HG03565 (cell line): ENCODE results near the gene ENTPD6.
"Not testable (repeated sequence)": the region's sequence is repeated elsewhere in the genome, so short reads cannot be mapped to it uniquely, and the experiment has no call there.

ENCODE experiments used
- ATAC-seq: cut with Tn5 transposase; IDR thresholded peaks from one replicate; pipeline ENCODE4 v1.9.1; 2021; ENCODE audit warnings: mild to moderate bottlenecking, moderate library complexity; ENCODE audit not compliant: unreplicated experiment

The ENTPD6 gene

GRCh38 chr20:25195014-25195961 lies at the start of gene ENTPD6:
TSS of gene ENTPD6 (plus strand) at chr20:25195712. CDS start at chr20:25206537, 10,825 bp downstream.
- peak; percentile 60 for ATAC-seq

DNA sequence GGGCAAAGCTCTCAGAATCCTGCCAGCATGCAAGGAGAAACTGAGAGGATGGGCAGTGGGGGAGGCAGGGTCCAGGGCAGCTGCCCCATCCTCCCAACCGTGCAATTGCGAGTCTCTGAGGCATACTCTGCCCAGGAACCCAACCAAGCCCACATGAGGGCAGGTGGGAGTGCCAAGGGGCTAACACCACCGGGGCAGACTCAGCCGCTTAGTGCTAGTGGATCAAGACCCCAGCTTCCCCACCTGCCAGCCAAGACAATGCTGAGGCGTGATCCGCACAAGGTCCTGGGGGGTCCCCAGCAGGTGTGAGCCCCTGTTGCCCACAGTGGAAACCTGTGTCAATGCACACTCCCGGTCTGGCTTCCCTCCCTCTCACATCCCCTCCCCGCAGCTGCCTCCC lies 48.5 kb upstream of the ENTPD6 start:
- ATAC-seq = no peak

DNA sequence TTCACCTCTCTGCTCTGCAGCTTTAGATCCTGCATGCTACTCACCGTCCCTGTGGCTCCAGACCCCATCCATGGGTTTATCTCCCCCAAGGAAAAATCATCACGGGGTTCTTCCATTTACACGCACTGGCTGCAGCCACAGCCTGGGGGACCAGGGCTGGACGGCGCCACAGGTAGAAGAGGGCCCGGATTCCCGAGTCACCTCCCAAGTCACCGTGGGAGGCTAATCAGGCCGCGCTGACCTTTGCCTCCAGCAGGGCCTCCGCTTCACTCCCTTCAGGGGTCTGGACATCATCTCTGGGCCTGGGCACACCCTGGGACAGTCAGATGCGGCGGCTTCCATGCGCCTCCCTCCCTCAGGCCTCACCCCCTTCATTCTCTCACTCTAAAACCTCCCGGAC lies 47.8 kb upstream of the ENTPD6 start:
- ATAC-seq = no peak

GRCh38 chr20:25148181-25148981 lies 47.1 kb upstream of the ENTPD6 start:
- ATAC-seq = no peak

GRCh38 chr20:25148982-25149846 lies 46.3 kb upstream of the ENTPD6 start:
- ATAC-seq = no peak

DNA sequence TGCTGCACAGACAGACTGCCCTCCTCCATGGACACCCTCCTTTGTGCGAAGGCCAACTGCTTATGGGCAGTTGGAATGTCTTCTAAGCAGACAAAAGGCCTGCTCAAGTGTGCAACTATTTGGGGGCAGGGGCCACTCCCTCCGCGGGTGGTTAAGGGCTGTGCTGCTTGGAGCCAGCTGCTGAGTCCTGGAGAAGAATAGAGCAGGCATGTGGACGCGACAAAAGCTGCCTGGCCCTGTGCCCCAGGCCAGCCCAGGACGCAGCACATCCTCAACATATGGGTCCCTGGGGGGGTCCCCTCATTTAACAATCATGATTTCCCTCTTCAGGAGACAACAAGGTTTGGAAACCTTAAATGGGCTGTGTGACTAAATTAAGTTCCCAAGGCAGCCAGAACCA lies 45.5 kb upstream of the ENTPD6 start:
- ATAC-seq = no peak

GRCh38 chr20:25158043-25158442 lies 37.5 kb upstream of the ENTPD6 start:
- ATAC-seq = no peak

- ATAC-seq = no peak
Measured at GRCh38 chr20:25160467-25160866, 35.0 kb upstream of the ENTPD6 start.

DNA sequence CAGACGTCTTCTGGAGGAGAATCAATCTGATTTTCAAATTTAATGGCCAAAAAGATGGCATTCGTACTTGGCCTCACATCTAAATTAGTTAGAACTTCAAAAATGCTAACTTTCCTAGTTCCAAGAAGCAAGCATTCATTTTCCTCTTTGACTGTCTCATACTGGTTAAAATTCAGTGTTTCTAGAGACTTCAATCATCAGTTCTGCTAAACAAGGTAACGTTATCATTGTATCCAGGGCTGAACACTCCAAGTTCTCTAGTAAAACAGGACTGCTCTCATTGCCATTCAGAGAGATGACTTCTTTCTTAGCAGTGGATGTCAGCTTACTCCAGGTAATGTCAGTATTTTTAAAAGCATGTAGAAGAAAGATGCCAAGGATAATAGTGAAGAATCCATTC lies 34.6 kb upstream of the ENTPD6 start:
- ATAC-seq = no peak

- no peak for ATAC-seq
Measured at GRCh38 chr20:25165128-25165527, 30.4 kb upstream of the ENTPD6 start.

DNA sequence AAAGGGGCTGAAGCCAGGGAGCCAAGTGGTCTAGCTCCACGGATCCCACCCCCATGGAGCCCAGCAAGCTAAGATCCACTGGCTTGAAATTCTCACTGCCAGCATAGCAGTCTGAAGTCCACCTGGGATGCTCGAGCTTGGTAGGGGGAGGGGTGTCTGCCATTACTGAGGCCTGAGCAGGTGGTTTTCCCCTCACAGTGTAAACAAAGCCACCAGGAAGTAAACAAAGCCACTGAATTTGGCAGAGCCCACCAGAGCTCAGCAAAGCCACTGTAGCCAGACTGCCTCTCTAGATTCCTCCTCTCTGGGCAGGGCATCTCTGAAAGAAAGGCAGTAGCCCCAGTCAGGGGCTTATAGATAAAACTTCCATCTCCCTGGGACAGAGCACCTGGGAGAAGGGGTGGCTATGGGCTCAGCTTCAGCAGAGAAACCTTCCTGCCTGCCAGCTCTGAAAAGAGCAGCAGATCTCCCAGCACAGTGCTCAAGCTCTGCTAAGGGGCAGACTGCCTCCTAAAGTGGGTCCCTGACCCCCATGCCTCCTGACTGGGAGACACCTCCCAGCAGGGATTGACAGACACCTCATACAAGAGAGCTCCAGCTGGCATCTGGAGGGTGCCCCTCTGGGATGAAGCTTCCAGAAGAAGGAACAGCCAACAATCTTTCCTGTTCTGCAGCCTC lies 29.3 kb upstream of the ENTPD6 start:
- not testable (repeated sequence) for ATAC-seq

DNA sequence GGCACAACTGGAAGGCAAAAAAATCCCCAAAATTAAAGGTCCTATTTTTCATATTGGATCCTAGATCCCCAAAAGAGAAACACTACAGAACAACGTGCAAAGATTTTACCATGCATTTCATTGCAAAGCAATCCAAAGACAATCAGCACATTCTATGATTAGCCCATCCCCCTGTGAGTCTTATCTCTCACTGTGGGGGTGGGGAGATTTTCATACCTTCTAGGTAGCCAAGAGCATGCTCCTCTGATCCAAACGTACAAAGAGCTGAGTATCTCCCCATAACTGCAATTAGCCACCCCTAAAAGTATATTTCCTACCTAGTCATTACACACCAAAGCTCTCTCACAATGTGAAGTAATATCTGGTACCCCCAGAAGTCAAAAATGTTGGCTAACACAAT lies 22.2 kb upstream of the ENTPD6 start:
- no peak for ATAC-seq

DNA sequence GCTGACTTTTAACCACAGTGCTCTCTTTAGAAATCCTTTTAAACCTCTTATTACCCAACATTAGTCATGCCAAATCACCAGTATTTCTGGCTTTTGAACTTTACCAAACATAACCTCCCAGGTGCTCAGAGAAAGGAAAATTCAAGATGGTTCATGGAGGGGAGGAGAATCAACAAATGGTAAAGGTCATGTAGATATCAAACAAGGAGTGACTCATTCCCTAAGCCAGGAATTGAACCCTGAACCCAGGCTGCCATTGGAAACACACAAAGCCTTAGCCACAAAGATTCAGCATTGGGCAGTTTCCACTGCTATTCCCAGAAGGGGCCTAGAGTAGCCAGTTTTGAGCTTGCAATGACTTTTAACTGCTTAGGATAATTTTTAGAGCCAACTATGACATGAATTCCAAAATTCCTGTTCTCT lies 21.6 kb upstream of the ENTPD6 start:
- ATAC-seq = no peak

DNA sequence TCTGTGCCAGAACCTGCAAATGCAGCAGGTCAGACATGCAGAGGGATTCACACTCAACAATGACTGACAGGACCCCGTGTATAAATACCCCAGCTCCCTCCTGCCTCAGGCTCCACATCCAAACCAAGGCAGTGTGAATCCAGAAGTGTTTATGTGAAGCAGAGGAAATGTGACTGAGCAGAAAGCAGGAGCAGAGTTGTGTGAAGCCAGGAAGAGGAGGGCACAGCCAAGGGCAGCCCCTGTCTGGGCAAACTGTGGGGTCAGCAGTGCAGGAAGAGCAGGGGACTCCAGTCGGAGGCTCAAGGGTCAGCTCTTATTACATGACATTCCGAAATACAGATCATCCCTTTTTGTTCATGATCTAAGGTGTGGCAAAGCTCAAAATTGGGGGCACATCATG lies 19.3 kb upstream of the ENTPD6 start:
- ATAC-seq = no peak

GRCh38 chr20:25177890-25178321 lies 17.6 kb upstream of the ENTPD6 start:
- ATAC-seq = no peak

GRCh38 chr20:25178563-25179438 lies 16.7 kb upstream of the ENTPD6 start:
- ATAC-seq = no peak

GRCh38 chr20:25179439-25180089 lies 15.9 kb upstream of the ENTPD6 start:
- ATAC-seq = no peak

DNA sequence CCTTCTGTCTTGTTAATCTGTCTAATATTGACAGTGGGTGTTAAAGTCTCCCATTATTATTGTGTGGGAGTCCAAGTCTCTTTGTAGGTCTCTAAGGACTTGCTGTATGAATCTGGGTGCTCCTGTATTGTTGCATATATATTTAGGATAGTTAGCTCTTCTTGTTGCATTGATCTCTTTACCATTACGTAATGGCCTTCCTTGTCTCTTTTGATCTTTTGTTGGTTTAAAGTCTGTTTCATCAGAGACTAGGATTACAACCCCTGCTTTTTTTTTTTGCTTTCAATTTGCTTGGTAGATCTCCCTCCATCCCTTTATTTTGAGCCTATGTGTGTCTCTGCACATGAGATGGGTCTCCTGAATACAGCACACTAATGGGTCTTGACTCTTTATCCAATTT lies 11.1 kb upstream of the ENTPD6 start:
- ATAC-seq = not testable (repeated sequence)

GRCh38 chr20:25187220-25187619 lies 8.3 kb upstream of the ENTPD6 start:
- ATAC-seq = no peak
